A549 (cell line): ENCODE measurements around the gene LAIR1. TPM values are rescaled to one million over a fixed set of nuclear protein-coding genes. Genes with fewer than 3 reads are reported as not detected.
"Not testable (repeated sequence)": the region's sequence is repeated elsewhere in the genome, so short reads cannot be mapped to it uniquely, and the experiment has no call there.

Experiments
- ATAC-seq, 2 experiments: fragments of 200-7000 bp in 1 of 2; fragments of >200 bp in 1 of 2; cut with Nextera tagmentation in 1 of 2; cut with Tn5 transposase in 1 of 2; 3 replicates each; pipeline versions ENCODE4 v1.8.0 to v1.9.1; 2018 to 2020; ENCODE audit warnings: mild to moderate bottlenecking in 1 of 2, moderate library complexity in 1 of 2
- CTCF ChIA-PET: fragments of 300-600 bp; sonication (Branson Sonifier 250); formaldehyde crosslinking; extraction: SDS; loops from one replicate; lab custom pipeline; 2021; ENCODE audit warnings: antibody characterized with exemption, inconsistent platforms; lab: Yijun Ruan, JAX
- POLR2A ChIA-PET: fragments of 350-600 bp; formaldehyde crosslinking; extraction: SDS; loops from one replicate; lab custom pipeline; 2021; ENCODE audit warnings: antibody characterized with exemption, inconsistent platforms; lab: Yijun Ruan, JAX
- DNase-seq, 2 experiments: peaks; one replicate each; pipeline versions ENCODE4 v3.0.0 to v3.0.0-alpha.2; 2011 to 2016; ENCODE audit warnings: low read depth in 1 of 2, low spot score in 1 of 2
- FAIRE-seq: peaks from 2 replicates; lab custom pipeline; 2011; peaks lifted over from hg19 to GRCh38; lab: Jason Lieb, UNC
- H3K27ac ChIP-seq, 2 experiments: fragments of >200 bp; sonication (Bioruptor Twin); formaldehyde crosslinking; 3 replicates each; pipeline ENCODE4 v1.5.1; 2016 to 2017
- H3K4me1 ChIP-seq: fragments of >200 bp; sonication (Bioruptor Twin); formaldehyde crosslinking; 3 replicates; pipeline ENCODE4 v1.6.1; 2016
- H3K4me2 ChIP-seq: fragments of >200 bp; sonication (Bioruptor Twin); formaldehyde crosslinking; 3 replicates; pipeline ENCODE4 v1.6.1; 2016
- H3K4me3 ChIP-seq: fragments of >200 bp; sonication (Bioruptor Twin); formaldehyde crosslinking; 3 replicates; pipeline ENCODE4 v1.5.1; 2016
- H3K9me3 ChIP-seq: fragments of >200 bp; sonication (Bioruptor Twin); formaldehyde crosslinking; 3 replicates; pipeline ENCODE4 v1.6.1; 2016
- CBX2 ChIP-seq: fragments of 200-600 bp; sonication (generic); IDR thresholded peaks from 2 replicates; pipeline ENCODE4 v1.6.1; 2016; ENCODE audit warnings: low read depth, mild to moderate bottlenecking, borderline replicate concordance
- CBX8 ChIP-seq: fragments of 200-600 bp; sonication (generic); IDR thresholded peaks from 2 replicates; pipeline ENCODE4 v1.6.1; 2016
- CEBPB ChIP-seq, 2 experiments: fragments of >200 bp in 1 of 2; sonication (Bioruptor Twin) in 1 of 2; formaldehyde crosslinking in 1 of 2; IDR thresholded peaks; 2 replicates each; pipeline ENCODE4 v1.6.1; 2012 to 2016
- FOXS1 ChIP-seq: fragments of 250-450 bp; sonication (Bioruptor Pico); IDR thresholded peaks from 2 replicates; pipeline ENCODE4 v1.5.0; 2020; ENCODE audit warnings: mild to moderate bottlenecking, moderate library complexity
- HES2 ChIP-seq: fragments of >200 bp; sonication (Bioruptor Twin); formaldehyde crosslinking; IDR thresholded peaks from 2 replicates; pipeline ENCODE4 v1.6.1; 2016
- HOXB13 ChIP-seq: fragments of 250-450 bp; sonication (Bioruptor Pico); IDR thresholded peaks from 2 replicates; pipeline ENCODE4 v1.5.0; 2020; ENCODE audit warnings: low read depth, mild to moderate bottlenecking, moderate library complexity
- JUN ChIP-seq, 2 experiments: fragments of >200 bp; sonication (Bioruptor Twin); formaldehyde crosslinking; IDR thresholded peaks; 2 replicates in 1 of 2; 3 replicates in 1 of 2; pipeline ENCODE4 v1.6.1; 2016 to 2017
- KDM1A ChIP-seq: fragments of 200-600 bp; sonication (generic); IDR thresholded peaks from 2 replicates; pipeline ENCODE4 v1.6.1; 2016; ENCODE audit warnings: low read depth, mild to moderate bottlenecking
- KDM5A ChIP-seq: fragments of 200-600 bp; sonication (generic); IDR thresholded peaks from 2 replicates; pipeline ENCODE4 v1.6.1; 2016; ENCODE audit warnings: antibody characterized with exemption, mild to moderate bottlenecking
- NFE2L2 ChIP-seq: fragments of 150-350 bp; conservative IDR thresholded peaks from 2 replicates; pipeline ENCODE4 v1.6.1; 2014; ENCODE audit warnings: low read length
- NPAS2 ChIP-seq: fragments of 250-450 bp; sonication (Bioruptor Pico); IDR thresholded peaks from 2 replicates; pipeline ENCODE4 v1.8.0; 2022; ENCODE audit warnings: mild to moderate bottlenecking, moderate library complexity, borderline replicate concordance
- NR3C1 ChIP-seq: fragments of >200 bp; sonication (Bioruptor Twin); formaldehyde crosslinking; IDR thresholded peaks from 3 replicates; pipeline ENCODE4 v1.6.1; 2017
- POLR2AphosphoS2 ChIP-seq: conservative IDR thresholded peaks from 2 replicates; pipeline ENCODE4 v1.6.1; 2012; ENCODE audit warnings: low read length, improper control_type of control experiment, inconsistent platforms
- RAD21 ChIP-seq, 2 experiments: fragments of >200 bp in 1 of 2; sonication (Bioruptor Twin) in 1 of 2; formaldehyde crosslinking in 1 of 2; IDR thresholded peaks in 1 of 2; conservative IDR thresholded peaks in 1 of 2; 2 replicates in 1 of 2; 3 replicates in 1 of 2; pipeline ENCODE4 v1.6.1; 2012 to 2018; ENCODE audit warnings: inconsistent platforms in 1 of 2
- RARB ChIP-seq: fragments of 250-450 bp; sonication (Bioruptor Pico); IDR thresholded peaks from 2 replicates; pipeline ENCODE4 v1.8.0; 2021; ENCODE audit warnings: mild to moderate bottlenecking, moderate library complexity
- RFX5 ChIP-seq: fragments of 450-650 bp; IDR thresholded peaks from 2 replicates; pipeline ENCODE4 v1.7.1; 2014; ENCODE audit warnings: antibody characterized with exemption, mild to moderate bottlenecking, moderate library complexity
- SMC3 ChIP-seq: fragments of >200 bp; sonication (Bioruptor Twin); formaldehyde crosslinking; IDR thresholded peaks from 3 replicates; pipeline ENCODE4 v1.6.1; 2018; ENCODE audit warnings: inconsistent platforms
- ZC3H11A ChIP-seq: fragments of 450-650 bp; IDR thresholded peaks from 2 replicates; pipeline ENCODE4 v1.6.1; 2014; ENCODE audit warnings: antibody characterized with exemption, mild to moderate bottlenecking
- ZFP36 ChIP-seq: fragments of 450-650 bp; IDR thresholded peaks from 2 replicates; pipeline ENCODE4 v1.6.1; 2014; ENCODE audit warnings: borderline replicate concordance; ENCODE audit not compliant: partially characterized antibody
- WGBS: methylation state at CpG from one replicate; pipeline ENCODE4 v1.1.6; 2017; ENCODE audit errors: missing lambda C conversion rate; 5-methylcytosine and 5-hydroxymethylcytosine counted together
- polyA plus RNA-seq, 4 experiments: library from polyadenylated mRNA; depleted of rRNA in 3 of 4; stranded (reverse); fragments of >200 nt; fragmentation: RNase III in 1 of 4; extraction: RNeasy Plus Mini Kit Qiagen cat#74134 plus additional on column Dnase treatment in 1 of 4; gene quantifications; 2 replicates in 3 of 4; 3 replicates in 1 of 4; pipeline ENCODE4 v1.2.3, GENCODE V29; 2011 to 2017
- TF ChIP-seq, protein P1 (sequence below): fragments of 450-650 bp; IDR thresholded peaks from 2 replicates; pipeline ENCODE4 v1.6.1; 2014; ENCODE audit warnings: antibody characterized with exemption
- TF ChIP-seq, protein P2 (sequence below): fragments of 250-450 bp; sonication (Bioruptor Pico); IDR thresholded peaks from 2 replicates; pipeline ENCODE4 v1.5.0; 2021; ENCODE audit warnings: mild to moderate bottlenecking, moderate library complexity, borderline replicate concordance

The LAIR1 gene
- polyA plus RNA-seq, 2 of the 4 experiments (the other 2 are of a cell fraction) = not detected

- TF ChIP-seq KDM1A (no peak), HOXB13 (CRISPR knock-in tag) (no peak), NPAS2 (CRISPR knock-in tag) (no peak), FOXS1 (no peak), NFE2L2 (no peak), ZFP36 (no peak), CEBPB (IDR thresholded peaks at IDR 0.05) (no peak), JUN (IDR thresholded peaks at IDR 0.05) (no peak), HES2 (no peak)
- H3K4me1 ChIP-seq = 0 out of 3 replicates have a peak, but pooled peaks cover 5% of the 10 kb centered on the region
- WGBS = 10% methylated on average over 32 of the region's 36 CpGs
- H3K4me2 ChIP-seq = peak overlapping the region; percentile 45
- ChIA-PET CTCF (interaction anchor here (0.9 to 1.8 kb wide), 6 partner anchors 11 to 220 kb away, joined by 3 to 6 read pairs (median 3); no protein-coding TSS in a partner anchor), POLR2A (no interaction called here)
- FAIRE-seq (no peak), DNase-seq (no peak), ATAC-seq (peak; percentile 22 to 47; a peak in 5 of 6 replicates)
- H3K27ac ChIP-seq = no peak overlapping the region
- H3K4me3 ChIP-seq = peak overlapping the region; percentile 13; the same call in 2 of the 3 replicates
- peaks cover 4% of the 10 kb centered on the region; the same call in 2 of the 3 replicates for H3K9me3 ChIP-seq
Observed at GRCh38 chr19:54387991-54388801, 23.5 kb upstream of the LAIR1 start.

DNA sequence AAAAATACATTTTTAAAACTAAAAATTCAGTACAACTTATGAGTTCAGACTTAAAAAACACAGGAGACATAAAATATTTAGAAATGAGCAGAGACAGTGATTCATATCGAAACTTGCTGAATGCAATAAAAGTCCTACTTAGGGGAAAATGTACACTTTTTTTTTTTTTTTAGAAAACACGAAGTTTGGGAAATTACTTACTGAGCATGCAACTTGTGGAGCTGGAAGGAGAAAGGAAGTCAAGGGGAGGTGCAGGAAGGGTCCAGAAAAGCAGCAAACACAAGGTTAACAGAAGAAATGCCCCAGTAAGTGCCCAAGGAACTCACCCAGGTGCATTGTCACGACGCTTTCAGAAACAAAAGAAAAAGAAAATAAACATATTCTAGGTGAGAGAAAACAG, 18.6 kb upstream of the LAIR1 start:
- 0 out of 3 replicates have a peak, but pooled peaks cover 5% of the 10 kb centered on the region for H3K4me1 ChIP-seq
- ChIA-PET CTCF (interaction anchor here (2.5 kb wide), 1 partner anchor 8 kb away, joined by 16 read pairs; no protein-coding TSS in a partner anchor), POLR2A (no interaction called here)
- H3K27ac ChIP-seq = no peak overlapping the region
- TF ChIP-seq FOXS1 (no peak), NR3C1 (no peak), ZC3H11A (no peak), ZFP36 (no peak), SMC3 (no peak), RAD21 (conservative IDR thresholded peaks at IDR 0.05 in 1 of 2, IDR thresholded peaks at IDR 0.05 in 1 of 2) (no peak), RFX5 (no peak), RARB (CRISPR knock-in tag) (no peak), CBX2 (no peak), KDM5A (no peak)
- TF ChIP-seq, protein P1, sequence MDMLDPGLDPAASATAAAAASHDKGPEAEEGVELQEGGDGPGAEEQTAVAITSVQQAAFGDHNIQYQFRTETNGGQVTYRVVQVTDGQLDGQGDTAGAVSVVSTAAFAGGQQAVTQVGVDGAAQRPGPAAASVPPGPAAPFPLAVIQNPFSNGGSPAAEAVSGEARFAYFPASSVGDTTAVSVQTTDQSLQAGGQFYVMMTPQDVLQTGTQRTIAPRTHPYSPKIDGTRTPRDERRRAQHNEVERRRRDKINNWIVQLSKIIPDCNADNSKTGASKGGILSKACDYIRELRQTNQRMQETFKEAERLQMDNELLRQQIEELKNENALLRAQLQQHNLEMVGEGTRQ = no peak
- no peak overlapping the region for H3K4me2 ChIP-seq
- H3K4me3 ChIP-seq = no peak overlapping the region
- DNase-seq = no peak
- no peak for ATAC-seq
- no peak for FAIRE-seq
- 33% methylated on average over 4 of the region's 4 CpGs for WGBS
- H3K9me3 ChIP-seq = peaks cover 5% of the 10 kb centered on the region; the same call in 2 of the 3 replicates

DNA sequence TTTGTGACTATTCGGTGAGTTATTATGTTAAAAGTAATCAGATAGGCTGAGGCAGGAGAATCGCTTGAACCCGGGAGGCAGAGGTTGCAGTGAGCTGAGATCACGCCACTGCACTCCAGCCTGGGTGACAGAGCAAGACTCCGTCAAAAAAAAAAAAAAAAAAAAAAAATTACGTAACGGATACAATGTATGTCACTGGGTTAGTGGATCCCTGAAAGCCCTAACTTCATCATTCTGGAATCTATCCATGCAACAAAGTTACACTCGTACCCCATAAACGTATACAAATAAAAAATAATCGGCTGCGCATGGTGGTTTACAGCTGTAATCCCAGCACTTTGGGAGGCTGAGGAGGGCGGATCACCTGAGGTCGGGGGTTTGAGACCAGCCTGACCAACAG, 17.3 kb upstream of the LAIR1 start:
- CTCF ChIA-PET = interaction anchor here (1.3 to 2.5 kb wide), 3 partner anchors 9 to 17 kb away, joined by 3 to 16 read pairs (median 3); partner anchors contain the start of gene LAIR1
- WGBS = 30% methylated on average over 13 of the region's 13 CpGs

DNA sequence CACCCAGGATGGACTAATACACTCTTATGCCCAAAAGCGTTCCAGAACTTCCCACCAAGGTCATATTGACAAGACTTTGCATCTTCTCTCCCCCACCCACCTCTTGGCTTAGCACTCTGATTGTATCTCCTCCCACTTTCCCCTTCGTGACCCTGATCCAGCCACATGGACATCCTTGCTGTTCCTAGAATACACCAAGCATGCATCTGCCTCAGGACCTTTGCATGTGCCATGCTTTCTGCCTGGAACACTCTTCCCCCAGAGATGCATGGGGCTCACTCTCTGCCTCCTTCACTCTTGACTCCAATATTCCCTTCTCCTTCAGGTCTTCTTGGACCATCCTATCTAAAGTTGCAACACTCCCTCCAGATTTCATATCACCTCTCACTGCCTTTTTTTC, 16.2 kb upstream of the LAIR1 start:
- ATAC-seq = no peak
- 13% methylated on average over 2 of the region's 2 CpGs for WGBS
- TF ChIP-seq CBX8 (no peak), ZC3H11A (no peak), POLR2AphosphoS2 (no peak)
- TF ChIP-seq, protein P2, sequence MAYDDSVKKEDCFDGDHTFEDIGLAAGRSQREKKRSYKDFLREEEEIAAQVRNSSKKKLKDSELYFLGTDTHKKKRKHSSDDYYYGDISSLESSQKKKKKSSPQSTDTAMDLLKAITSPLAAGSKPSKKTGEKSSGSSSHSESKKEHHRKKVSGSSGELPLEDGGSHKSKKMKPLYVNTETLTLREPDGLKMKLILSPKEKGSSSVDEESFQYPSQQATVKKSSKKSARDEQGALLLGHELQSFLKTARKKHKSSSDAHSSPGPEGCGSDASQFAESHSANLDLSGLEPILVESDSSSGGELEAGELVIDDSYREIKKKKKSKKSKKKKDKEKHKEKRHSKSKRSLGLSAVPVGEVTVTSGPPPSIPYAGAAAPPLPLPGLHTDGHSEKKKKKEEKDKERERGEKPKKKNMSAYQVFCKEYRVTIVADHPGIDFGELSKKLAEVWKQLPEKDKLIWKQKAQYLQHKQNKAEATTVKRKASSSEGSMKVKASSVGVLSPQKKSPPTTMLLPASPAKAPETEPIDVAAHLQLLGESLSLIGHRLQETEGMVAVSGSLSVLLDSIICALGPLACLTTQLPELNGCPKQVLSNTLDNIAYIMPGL (CRISPR knock-in tag) = no peak
- TF ChIP-seq, all 56 proteins: peak for 0

More for the DNA sequence above, 17.3 kb upstream of the LAIR1 start:
- DNase-seq, H3K4me3 ChIP-seq, H3K4me1 ChIP-seq, H3K4me2 ChIP-seq, H3K27ac ChIP-seq, H3K9me3 ChIP-seq, FAIRE-seq, ATAC-seq, POLR2A ChIA-PET: not testable (repeated sequence)
- TF ChIP-seq CEBPB (IDR thresholded peaks at IDR 0.05) = 0 out of 4 replicates have a peak, but pooled peaks of 1 of the 2 experiments have one; percentile 0

More for the DNA sequence above, 16.2 kb upstream of the LAIR1 start:
- CTCF ChIA-PET = interaction anchor here (0.6 to 3.3 kb wide), 4 partner anchors 10 to 808 kb away, joined by 3 to 18 read pairs (median 10); partner anchors contain the start of gene LAIR1
- no peak overlapping the region for H3K4me2 ChIP-seq
- H3K4me3 ChIP-seq = no peak overlapping the region
- FAIRE-seq (no peak), DNase-seq (no peak)
- no peaks in the 10 kb centered on the region for H3K4me1 ChIP-seq
- no peak overlapping the region for H3K27ac ChIP-seq
- POLR2A ChIA-PET = no interaction called here
- peaks cover 5% of the 10 kb centered on the region; the same call in 2 of the 3 replicates for H3K9me3 ChIP-seq
